NOMO-1 treated with DMSO at 0.1 percent for 48 hours (cell line): ENCODE data around the gene SORCS1.

Source experiments
- DNase-seq: peaks from one replicate; lab custom pipeline; 2025; ENCODE audit not compliant: unreplicated experiment; lab: John Stamatoyannopoulos, UW

The SORCS1 gene

DNA sequence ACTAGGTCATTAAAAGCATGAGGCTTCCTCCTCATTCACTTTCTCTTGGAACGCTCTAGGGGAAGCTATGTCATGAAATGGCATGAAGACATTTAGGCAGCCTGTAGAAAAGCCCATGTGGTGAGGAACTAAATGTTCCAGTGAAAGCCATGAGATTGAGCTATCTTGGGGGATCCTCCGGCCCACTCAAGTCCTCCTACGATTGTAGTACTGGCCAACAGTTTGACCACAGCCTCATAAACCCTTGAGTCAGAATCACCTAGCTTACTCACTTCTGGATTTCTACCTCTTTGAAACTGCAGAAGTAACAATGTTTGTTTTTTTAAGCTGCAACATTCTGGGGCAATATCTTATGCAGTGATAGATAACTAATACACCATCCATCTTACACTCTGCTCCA is 605.1 kb downstream of the SORCS1 start:
- DNase-seq: no peak

DNA sequence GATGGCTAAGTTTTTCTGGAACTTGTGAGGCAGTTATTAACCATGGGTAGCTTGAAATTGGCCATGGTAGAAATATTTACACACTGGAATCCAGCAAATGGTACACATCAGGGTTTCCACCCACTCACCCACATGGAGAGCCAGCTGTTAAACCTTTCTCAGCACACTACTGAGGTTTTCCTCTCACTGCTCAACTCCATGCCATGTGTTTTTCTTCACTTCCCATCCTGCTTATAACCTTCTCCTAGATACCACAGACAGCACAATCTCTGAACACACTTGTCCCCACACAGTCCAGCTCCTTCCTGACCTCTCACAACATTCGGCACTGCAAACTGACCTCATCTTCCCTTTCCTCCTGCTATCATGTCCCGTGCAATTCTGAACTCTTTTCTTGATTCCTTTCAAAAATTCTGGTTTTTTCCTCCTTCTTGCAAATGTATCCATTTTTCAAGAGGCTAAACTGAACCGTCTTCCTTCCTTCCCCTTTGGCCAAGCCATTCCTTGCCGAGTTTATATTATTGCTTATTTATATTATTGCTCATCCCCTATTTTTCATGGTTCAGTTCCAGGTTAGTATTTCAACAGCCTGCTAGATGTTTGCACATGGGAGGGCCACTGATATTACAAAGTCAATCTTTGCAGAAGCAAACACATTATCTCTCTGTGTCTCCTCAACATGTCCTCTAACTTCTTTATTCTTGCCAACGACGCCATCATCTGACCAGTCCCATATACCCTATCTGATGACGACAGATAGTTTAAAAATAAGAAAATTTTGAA is 606.4 kb downstream of the SORCS1 start:
- DNase-seq: no peak

DNA sequence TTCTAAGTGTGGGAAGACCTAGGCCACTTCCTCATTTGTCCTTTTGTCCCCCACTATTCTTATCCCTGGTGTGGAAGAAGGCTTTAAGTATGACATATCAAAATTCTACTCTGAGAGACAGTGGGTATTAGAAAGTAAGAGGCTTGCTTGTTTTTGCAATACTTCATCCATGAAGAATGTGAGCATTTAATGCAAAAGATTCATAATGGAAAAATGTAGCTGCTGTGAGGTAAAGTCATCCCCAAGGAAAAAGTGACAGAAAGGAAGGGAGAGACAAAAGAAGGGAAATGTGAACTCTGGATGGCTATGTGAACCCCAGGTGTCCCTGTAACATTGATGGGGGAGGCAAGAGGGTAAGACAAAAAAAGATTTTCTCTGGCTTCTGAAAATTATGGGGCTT is 607.5 kb downstream of the SORCS1 start:
- DNase-seq: no peak

DNA sequence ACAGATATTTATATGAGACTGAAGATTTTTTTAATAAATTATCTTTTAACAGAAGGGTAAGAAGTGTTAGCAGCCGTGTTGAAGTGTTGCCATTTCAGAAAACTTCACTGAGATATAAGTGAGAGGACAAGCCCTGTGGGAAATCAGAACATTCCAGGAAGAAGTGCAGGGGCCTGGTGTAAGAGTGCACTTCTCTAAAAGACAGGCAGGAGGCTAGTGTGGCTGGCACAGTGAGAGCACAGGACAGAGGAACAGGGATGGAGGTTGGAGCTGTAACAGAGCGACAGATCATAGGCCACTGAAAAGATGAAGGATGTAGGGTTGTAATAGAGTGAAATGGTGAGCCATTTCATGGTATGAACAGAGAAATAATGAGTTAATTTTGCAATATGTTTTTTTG is 608.9 kb downstream of the SORCS1 start:
- no peak for DNase-seq

DNA sequence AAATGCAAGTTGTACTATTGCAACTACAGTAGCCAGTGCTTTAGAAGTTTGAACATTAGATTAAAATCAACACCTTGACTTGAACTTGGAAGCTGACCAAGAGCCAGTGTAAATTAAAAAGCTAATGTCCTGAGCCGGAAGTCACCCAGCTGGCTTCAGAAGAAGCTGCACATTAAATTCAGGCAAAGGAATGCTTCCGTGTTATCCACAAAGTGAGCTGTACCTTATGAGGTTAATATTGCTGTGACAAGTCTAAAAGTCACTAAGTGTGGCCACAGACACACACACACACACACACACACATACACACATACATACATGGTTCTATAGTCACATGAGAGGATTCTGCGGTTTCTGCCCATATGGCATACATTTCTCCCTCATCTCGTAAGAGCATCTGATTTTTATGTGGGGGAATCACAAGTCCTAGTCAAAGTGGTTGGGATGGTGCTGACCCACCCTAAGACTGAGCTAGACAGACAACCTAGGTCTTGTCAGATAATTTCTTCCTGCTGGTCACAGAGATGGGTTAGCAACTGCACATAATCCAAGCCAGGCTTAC is 612.9 kb downstream of the SORCS1 start:
- DNase-seq: no peak

DNA sequence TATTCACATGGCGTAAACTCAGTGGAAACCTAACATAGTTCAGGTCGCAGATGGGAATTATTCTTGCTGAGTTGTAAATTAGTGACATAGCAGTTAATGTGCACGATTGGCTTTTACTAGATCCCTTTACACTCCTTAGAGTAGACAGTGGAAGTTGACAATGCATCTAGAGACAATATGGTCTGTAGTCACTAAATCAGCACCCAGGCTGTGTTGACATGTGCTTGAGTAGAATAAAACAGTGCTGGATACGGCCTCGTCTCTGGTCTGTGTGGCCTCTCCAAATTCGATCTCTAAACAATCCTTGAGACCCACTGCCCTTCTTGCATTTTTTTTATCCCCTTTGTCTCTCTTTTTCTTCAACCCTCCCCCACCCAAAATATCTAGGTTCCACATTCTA is 615.7 kb downstream of the SORCS1 start:
- no peak for DNase-seq

DNA sequence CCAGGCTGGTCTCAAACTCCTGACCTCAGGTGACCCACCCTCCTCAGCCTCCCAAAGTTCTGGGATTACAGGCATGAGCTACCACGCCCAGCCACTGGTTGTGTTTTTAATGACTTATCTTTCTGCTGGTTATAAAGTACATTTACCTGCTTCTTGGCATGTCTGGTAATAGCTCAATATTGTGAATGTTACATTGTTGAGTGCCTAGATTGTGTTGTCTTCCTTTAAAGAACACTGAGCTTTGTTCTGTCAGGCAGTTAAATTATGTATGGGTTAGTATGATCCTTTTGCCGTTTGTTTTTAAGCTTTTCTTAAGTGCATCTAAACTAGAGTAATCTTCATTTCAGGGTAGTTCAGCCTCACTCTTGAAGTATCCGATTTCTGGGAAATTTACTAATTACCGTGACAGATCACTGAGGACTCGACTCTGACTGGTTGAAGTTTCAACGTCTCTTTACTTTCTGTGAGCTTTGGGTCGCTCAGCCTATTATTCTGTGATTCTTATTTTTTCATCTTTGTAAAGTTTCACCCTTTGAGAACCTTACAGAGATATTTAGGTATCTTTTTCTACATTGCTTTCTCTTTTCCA is 617.4 kb downstream of the SORCS1 start:
- no peak for DNase-seq

DNA sequence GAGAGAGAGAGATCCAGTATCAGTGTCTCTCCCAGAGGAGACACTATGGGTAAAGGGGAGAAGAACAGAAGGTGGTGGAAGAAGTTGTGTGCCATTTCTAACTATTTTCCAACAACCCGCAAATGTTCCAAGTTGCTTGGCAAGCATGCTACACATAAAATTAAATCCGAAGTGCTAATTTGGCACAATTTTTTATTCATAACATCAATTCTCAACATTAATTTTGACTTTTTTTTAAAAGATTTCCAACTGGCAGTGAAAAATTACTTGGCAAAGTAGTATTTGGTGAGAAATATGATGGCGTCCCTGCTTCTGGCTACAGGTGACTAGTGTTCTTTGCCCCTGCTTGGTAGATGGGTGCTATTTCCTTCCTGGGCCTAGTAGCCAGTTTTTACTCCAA is 622.0 kb downstream of the SORCS1 start:
- no peak for DNase-seq

DNA sequence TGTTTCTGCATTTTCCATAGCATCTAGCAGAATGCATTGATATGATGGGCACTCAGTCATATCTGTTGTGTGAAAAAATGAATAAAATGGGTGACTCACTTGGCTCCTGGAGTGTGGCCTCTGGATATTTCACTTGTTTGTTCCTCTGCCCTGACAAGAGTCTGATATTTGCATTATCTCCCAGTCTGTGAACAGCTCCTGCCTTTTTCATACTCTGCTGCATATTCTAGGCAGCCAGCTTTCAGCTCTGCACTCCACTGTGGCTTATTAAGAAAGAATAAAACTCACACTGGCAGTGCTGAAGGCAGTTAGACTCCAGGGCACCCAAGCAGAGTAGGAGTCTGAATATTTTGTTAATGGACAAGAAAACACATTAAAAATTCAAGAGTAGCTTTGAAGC is 623.9 kb downstream of the SORCS1 start:
- no peak for DNase-seq

DNA sequence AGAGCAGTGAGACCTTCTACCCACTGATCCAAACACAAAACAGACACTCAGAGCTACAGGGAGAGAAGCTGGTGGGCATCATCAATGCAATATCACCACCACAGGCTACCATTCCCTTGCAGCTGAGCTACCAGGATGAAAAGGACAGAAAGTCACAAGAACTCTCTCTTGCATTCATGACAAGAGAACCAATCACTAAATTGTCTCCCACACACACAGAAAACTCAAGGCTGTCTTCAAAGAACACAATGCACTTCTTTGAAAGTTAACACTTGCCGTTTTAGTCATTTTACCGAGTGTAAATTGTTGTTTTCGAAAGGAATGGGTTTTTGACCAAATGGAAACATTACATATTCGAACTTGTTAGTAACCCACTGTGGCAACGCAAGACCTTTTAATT is 626.6 kb downstream of the SORCS1 start:
- no peak for DNase-seq

DNA sequence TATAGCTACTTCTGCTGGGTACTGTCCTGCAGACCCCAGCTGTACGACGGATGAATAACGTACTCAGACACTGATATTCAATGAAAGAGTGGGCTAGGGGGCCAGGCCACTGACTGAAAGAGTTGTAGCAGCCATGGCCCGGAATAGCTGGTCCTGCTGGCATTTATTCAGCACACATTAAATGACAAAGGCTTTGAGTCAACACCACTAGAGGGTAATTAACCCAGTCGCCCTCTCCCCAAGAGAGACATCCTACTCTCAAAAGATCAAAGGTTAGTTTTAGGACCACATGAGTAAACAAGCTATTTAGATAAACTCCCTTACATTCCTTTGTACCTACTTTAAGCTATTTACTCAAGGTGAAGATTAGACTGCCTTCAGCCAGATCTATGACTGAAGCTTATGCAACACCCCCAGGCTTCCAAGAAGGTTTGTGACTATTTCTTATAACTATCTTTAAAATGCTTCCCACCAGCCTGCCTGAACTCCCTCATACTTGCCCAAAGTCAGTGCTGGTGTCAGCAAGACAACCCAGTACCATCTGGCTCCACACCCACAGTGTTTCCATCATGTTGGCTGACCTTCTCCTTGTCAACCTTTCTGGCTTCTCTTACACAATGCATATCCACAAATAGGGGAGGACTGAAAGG is 629.1 kb downstream of the SORCS1 start:
- DNase-seq: no peak

DNA sequence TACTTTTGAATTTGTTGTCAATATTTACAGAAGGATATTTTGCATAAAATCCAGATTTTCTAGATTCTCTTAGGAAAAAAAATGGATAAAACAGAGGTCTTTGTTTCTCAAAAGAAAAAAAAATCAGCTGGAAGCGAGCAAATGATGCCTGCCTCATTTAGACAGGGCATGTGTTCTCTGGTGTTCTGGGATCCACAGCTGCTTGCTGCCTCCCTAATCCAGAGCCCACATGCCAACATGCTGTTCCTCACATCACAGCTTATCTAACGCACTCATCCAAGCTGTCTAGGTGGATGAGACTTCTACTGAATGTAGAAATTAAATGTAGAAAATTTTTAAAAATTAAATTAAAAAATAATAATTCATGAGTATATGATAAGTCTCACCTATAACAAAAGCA is 630.1 kb downstream of the SORCS1 start:
- DNase-seq: no peak

DNA sequence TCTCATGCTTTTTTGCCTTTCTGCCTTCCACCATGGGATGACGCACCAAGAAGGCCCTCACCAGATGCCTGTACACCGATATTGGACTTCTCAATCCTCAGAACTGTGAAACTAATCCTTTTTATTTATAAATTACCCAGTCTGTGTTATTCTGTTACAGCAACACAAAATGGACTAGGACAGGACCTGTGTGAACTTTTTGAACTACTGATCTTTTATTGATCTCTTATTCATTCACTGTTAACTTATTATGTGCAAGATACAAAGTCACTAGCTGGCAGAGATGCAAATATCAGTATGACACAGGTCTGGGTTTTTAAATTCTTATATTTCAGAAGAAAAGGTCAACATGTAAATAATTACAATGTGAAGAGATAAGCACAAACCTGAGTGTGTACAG is 635.8 kb downstream of the SORCS1 start:
- no peak for DNase-seq

DNA sequence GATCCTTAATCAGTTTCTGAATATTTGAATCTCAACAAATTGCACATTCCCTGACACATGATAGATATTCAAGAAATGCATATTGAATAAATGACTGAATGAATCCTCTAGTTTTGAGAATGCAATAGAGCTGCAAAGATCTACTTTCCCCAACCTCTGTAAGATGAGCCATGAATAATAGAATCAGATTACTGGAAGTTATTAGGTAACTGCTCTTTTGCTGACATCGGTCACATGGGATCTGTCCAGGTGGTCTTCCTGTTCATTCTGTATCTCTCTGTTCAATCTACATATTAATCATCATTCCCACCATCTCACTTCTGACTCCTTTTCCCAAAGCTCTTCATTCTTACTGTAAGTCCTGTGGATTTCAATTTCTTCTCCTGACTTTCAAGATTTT is 638.7 kb downstream of the SORCS1 start:
- no peak for DNase-seq
